K562 (cell line): ENCODE measurements around the gene DPM1. TPM values are rescaled to one million over a fixed set of nuclear protein-coding genes. Genes with fewer than 3 reads are reported as not detected.
A peak's percentile ranks its signal among the peaks of the same experiment; 100 is the strongest.

Experiments used
- ARHGAP35 ChIP-seq: fragments of 450-650 bp; IDR thresholded peaks from 2 replicates; pipeline ENCODE4 v1.6.1; 2018; ENCODE audit not compliant: partially characterized antibody
- BRF1 ChIP-seq: IDR thresholded peaks from 3 replicates; pipeline ENCODE4 v1.6.1; 2011; ENCODE audit warnings: borderline replicate concordance, mild to moderate bottlenecking; ENCODE audit not compliant: insufficient read length; ENCODE audit errors: extremely low read depth
- CHD1 ChIP-seq: fragments of 200-600 bp; sonication (generic); IDR thresholded peaks from one replicate; pipeline ENCODE4 v1.6.1; 2012; ENCODE audit warnings: mild to moderate bottlenecking, moderate library complexity, low read length, inconsistent platforms
- ERF ChIP-seq: fragments of 450-650 bp; formaldehyde crosslinking; IDR thresholded peaks from 2 replicates; pipeline ENCODE4 v1.4.0; 2020; ENCODE audit warnings: mild to moderate bottlenecking, mixed read lengths
- HDGF ChIP-seq: fragments of 450-650 bp; IDR thresholded peaks from 2 replicates; pipeline ENCODE4 v1.6.1; 2016
- IRF2 ChIP-seq: sonication (generic); formaldehyde crosslinking; IDR thresholded peaks from 2 replicates; pipeline ENCODE4 v1.8.1; 2022; ENCODE audit warnings: mild to moderate bottlenecking, missing genetic modification reagents
- PPARD ChIP-seq: fragments of 250-450 bp; sonication (Bioruptor Pico); IDR thresholded peaks from 2 replicates; pipeline ENCODE4 v1.8.0; 2022; ENCODE audit warnings: inconsistent platforms, mild to moderate bottlenecking, moderate library complexity
- ZNF24 ChIP-seq: fragments of 450-650 bp; IDR thresholded peaks from 2 replicates; pipeline ENCODE4 v1.6.1; 2016
- ZNF445 ChIP-seq: fragments of 250-450 bp; sonication (Bioruptor Pico); IDR thresholded peaks from 2 replicates; pipeline ENCODE4 v1.4.0; 2020; ENCODE audit warnings: low read depth, mild to moderate bottlenecking, moderate library complexity
- polyA plus RNA-seq, 8 experiments: library from polyadenylated mRNA; depleted of rRNA in 4 of 8; stranded (reverse) in 5 of 8; unstranded in 3 of 8; fragments of >200 nt; fragmentation: Nextera tagmentation in 2 of 8; fragmentation: Illumina TruSeq in 1 of 8; extraction: Ambion mirVana in 2 of 8; extraction: Trizol in 1 of 8; gene quantifications; 2 replicates each; pipeline versions ENCODE4 v1.2.1 to v1.2.3, GENCODE V29; 2011 to 2014; ENCODE audit warnings: inconsistent platforms in 1 of 8, missing spikeins in 1 of 8
- total RNA-seq, 7 experiments: library from RNA; depleted of rRNA in 6 of 7; stranded (reverse); fragments of >200 nt in 6 of 7; fragmentation: Illumina TruSeq in 2 of 7; extraction: Trizol in 2 of 7; gene quantifications; 2 replicates each; pipeline versions ENCODE4 v1.2.1 to v1.2.3, GENCODE V29; 2011 to 2021; ENCODE audit warnings: low replicate concordance in 1 of 7
- TF ChIP-seq, protein P1 (sequence below), 2 experiments: fragments of 450-650 bp in 1 of 2; IDR thresholded peaks; 2 replicates each; pipeline ENCODE4 v1.6.1; 2011 to 2017; ENCODE audit warnings: low read depth in 2 of 2, antibody characterized with exemption in 1 of 2, borderline replicate concordance in 1 of 2, low read length in 1 of 2, mild to moderate bottlenecking in 1 of 2, mixed read lengths in 1 of 2; ENCODE audit not compliant: control insufficient read depth in 1 of 2
- TF ChIP-seq, protein P2 (sequence below): sonication (generic); formaldehyde crosslinking; IDR thresholded peaks from 2 replicates; pipeline ENCODE4 v1.8.1; 2023; ENCODE audit warnings: mild to moderate bottlenecking, missing genetic modification reagents
- TF ChIP-seq, protein P3 (sequence below): fragments of 200-400 bp; formaldehyde crosslinking; IDR thresholded peaks from 2 replicates; pipeline ENCODE4 v1.6.1; 2017; ENCODE audit warnings: mild to moderate bottlenecking, low read depth, low read length, moderate library complexity
- TF ChIP-seq, protein P4 (sequence below): sonication (generic); formaldehyde crosslinking; IDR thresholded peaks from 2 replicates; pipeline ENCODE4 v1.8.0; 2022; ENCODE audit warnings: mild to moderate bottlenecking, missing genetic modification reagents, borderline replicate concordance
- TF ChIP-seq, protein P5 (sequence below): fragments of 250-450 bp; sonication (Bioruptor Pico); IDR thresholded peaks from 2 replicates; pipeline ENCODE4 v1.4.0; 2020; ENCODE audit warnings: mild to moderate bottlenecking, moderate library complexity, borderline replicate concordance

The DPM1 gene
- total and polyA plus RNA-seq, 9 of the 15 experiments (the other 6 are each of a cell fraction or from before 2014, with no cell fraction given): 75.2 to 190 (median 153) TPM

DNA sequence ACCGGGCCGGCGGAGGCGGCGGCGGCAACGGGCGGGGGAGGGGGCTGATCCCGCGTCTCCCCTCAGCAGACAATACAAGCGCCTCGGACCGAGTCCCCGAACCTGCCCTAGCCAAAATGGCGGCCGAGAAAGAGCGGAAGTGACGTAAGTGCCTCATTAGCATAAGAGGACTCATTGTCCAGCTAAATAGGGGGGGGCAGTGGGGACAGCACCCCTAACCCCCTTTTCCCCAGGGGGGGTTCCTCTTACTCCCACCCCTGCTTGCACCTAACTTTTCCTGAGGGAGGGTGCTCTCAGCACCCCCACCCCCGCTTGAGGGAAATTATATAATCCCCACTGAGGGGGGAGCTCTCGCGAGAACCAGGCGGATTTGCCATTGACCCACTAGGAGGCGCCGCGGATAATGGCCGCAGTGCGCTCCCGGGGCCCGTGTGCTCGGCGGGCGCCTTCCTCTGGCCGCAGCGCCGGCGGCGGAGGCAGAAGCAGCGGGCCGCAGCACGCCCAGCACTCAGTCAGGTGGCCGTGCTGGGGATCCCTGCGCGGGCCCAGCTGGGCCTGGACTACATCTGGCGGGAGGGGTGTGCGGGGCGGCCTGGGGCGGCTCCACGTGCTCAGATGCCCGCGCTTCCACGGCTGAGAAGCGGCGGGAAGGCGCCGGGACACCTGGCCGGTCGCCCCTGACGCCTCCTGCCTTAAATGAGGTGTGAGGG lies 26.9 kb downstream of the DPM1 start, which contains the start of gene ADNP (continued):
- TF ChIP-seq, protein P1, sequence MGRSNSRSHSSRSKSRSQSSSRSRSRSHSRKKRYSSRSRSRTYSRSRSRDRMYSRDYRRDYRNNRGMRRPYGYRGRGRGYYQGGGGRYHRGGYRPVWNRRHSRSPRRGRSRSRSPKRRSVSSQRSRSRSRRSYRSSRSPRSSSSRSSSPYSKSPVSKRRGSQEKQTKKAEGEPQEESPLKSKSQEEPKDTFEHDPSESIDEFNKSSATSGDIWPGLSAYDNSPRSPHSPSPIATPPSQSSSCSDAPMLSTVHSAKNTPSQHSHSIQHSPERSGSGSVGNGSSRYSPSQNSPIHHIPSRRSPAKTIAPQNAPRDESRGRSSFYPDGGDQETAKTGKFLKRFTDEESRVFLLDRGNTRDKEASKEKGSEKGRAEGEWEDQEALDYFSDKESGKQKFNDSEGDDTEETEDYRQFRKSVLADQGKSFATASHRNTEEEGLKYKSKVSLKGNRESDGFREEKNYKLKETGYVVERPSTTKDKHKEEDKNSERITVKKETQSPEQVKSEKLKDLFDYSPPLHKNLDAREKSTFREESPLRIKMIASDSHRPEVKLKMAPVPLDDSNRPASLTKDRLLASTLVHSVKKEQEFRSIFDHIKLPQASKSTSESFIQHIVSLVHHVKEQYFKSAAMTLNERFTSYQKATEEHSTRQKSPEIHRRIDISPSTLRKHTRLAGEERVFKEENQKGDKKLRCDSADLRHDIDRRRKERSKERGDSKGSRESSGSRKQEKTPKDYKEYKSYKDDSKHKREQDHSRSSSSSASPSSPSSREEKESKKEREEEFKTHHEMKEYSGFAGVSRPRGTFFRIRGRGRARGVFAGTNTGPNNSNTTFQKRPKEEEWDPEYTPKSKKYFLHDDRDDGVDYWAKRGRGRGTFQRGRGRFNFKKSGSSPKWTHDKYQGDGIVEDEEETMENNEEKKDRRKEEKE (IDR thresholded peaks at IDR 0.05; ENCODE audit: borderline replicate concordance in 1 of 2, control insufficient read depth in 1 of 2, low read depth in 2 of 2, low read length in 1 of 2): no peak
- peak; percentile 87; the same call in 1 of the 2 replicates for TF ChIP-seq IRF2 (CRISPR knock-in tag)
- TF ChIP-seq, protein P2, sequence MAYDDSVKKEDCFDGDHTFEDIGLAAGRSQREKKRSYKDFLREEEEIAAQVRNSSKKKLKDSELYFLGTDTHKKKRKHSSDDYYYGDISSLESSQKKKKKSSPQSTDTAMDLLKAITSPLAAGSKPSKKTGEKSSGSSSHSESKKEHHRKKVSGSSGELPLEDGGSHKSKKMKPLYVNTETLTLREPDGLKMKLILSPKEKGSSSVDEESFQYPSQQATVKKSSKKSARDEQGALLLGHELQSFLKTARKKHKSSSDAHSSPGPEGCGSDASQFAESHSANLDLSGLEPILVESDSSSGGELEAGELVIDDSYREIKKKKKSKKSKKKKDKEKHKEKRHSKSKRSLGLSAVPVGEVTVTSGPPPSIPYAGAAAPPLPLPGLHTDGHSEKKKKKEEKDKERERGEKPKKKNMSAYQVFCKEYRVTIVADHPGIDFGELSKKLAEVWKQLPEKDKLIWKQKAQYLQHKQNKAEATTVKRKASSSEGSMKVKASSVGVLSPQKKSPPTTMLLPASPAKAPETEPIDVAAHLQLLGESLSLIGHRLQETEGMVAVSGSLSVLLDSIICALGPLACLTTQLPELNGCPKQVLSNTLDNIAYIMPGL (CRISPR knock-in tag): peak; percentile 96
- TF ChIP-seq, protein P3, sequence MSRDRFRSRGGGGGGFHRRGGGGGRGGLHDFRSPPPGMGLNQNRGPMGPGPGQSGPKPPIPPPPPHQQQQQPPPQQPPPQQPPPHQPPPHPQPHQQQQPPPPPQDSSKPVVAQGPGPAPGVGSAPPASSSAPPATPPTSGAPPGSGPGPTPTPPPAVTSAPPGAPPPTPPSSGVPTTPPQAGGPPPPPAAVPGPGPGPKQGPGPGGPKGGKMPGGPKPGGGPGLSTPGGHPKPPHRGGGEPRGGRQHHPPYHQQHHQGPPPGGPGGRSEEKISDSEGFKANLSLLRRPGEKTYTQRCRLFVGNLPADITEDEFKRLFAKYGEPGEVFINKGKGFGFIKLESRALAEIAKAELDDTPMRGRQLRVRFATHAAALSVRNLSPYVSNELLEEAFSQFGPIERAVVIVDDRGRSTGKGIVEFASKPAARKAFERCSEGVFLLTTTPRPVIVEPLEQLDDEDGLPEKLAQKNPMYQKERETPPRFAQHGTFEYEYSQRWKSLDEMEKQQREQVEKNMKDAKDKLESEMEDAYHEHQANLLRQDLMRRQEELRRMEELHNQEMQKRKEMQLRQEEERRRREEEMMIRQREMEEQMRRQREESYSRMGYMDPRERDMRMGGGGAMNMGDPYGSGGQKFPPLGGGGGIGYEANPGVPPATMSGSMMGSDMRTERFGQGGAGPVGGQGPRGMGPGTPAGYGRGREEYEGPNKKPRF: no peak
- TF ChIP-seq HDGF: no peak
- no peak for TF ChIP-seq ZNF445 (CRISPR knock-in tag)
- TF ChIP-seq ERF: no peak
- TF ChIP-seq, protein P4, sequence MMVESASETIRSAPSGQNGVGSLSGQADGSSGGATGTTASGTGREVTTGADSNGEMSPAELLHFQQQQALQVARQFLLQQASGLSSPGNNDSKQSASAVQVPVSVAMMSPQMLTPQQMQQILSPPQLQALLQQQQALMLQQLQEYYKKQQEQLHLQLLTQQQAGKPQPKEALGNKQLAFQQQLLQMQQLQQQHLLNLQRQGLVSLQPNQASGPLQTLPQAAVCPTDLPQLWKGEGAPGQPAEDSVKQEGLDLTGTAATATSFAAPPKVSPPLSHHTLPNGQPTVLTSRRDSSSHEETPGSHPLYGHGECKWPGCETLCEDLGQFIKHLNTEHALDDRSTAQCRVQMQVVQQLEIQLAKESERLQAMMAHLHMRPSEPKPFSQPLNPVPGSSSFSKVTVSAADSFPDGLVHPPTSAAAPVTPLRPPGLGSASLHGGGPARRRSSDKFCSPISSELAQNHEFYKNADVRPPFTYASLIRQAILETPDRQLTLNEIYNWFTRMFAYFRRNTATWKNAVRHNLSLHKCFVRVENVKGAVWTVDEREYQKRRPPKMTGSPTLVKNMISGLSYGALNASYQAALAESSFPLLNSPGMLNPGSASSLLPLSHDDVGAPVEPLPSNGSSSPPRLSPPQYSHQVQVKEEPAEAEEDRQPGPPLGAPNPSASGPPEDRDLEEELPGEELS: peak; percentile 95
- TF ChIP-seq ZNF24: peak; percentile 76; the same call in 1 of the 2 replicates
- TF ChIP-seq ARHGAP35: peak; percentile 95
- no peak for TF ChIP-seq BRF1
- TF ChIP-seq, protein P5, sequence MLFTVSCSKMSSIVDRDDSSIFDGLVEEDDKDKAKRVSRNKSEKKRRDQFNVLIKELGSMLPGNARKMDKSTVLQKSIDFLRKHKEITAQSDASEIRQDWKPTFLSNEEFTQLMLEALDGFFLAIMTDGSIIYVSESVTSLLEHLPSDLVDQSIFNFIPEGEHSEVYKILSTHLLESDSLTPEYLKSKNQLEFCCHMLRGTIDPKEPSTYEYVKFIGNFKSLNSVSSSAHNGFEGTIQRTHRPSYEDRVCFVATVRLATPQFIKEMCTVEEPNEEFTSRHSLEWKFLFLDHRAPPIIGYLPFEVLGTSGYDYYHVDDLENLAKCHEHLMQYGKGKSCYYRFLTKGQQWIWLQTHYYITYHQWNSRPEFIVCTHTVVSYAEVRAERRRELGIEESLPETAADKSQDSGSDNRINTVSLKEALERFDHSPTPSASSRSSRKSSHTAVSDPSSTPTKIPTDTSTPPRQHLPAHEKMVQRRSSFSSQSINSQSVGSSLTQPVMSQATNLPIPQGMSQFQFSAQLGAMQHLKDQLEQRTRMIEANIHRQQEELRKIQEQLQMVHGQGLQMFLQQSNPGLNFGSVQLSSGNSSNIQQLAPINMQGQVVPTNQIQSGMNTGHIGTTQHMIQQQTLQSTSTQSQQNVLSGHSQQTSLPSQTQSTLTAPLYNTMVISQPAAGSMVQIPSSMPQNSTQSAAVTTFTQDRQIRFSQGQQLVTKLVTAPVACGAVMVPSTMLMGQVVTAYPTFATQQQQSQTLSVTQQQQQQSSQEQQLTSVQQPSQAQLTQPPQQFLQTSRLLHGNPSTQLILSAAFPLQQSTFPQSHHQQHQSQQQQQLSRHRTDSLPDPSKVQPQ: no peak
- no peak for TF ChIP-seq PPARD (CRISPR knock-in tag)
- peak; percentile 30 for TF ChIP-seq CHD1
